Keratinocyte (primary cell): ENCODE data around the gene SLX4. TPM values are rescaled to one million over a fixed set of nuclear protein-coding genes. Genes with fewer than 3 reads are reported as not detected.

Experiments
- DNase-seq: peaks from one replicate; pipeline ENCODE4 v3.0.0-alpha.2; 2011; ENCODE audit warnings: low read depth, missing footprints, low spot score
- FAIRE-seq: peaks from 2 replicates; lab custom pipeline; 2011; peaks lifted over from hg19 to GRCh38; lab: Jason Lieb, UNC
- H2AFZ ChIP-seq: 2 replicates; pipeline ENCODE4 v1.6.0; 2012; ENCODE audit warnings: low read length, control low read depth, inconsistent platforms; ENCODE audit not compliant: control insufficient read depth
- H3K27ac ChIP-seq: 2 replicates; pipeline ENCODE4 v1.5.1; 2011; ENCODE audit warnings: low read length; ENCODE audit not compliant: control insufficient read depth, insufficient read depth
- H3K27me3 ChIP-seq: 3 replicates; pipeline ENCODE4 v1.6.0; 2011; ENCODE audit warnings: low read length; ENCODE audit not compliant: control insufficient read depth, insufficient read depth; ENCODE audit errors: extremely low read depth
- H3K36me3 ChIP-seq, 2 experiments: 2 replicates in 1 of 2; 3 replicates in 1 of 2; pipeline ENCODE4 v1.5.1; 2011; ENCODE audit warnings: low read length in 2 of 2, mild to moderate bottlenecking in 1 of 2; ENCODE audit not compliant: control insufficient read depth in 2 of 2, insufficient read depth in 2 of 2; ENCODE audit errors: extremely low read depth in 1 of 2
- H3K4me1 ChIP-seq: 3 replicates; pipeline ENCODE4 v1.5.1; 2011; ENCODE audit warnings: low read length; ENCODE audit not compliant: control insufficient read depth, insufficient read depth; ENCODE audit errors: extremely low read depth
- H3K4me2 ChIP-seq: 3 replicates; pipeline ENCODE4 v1.6.0; 2011; ENCODE audit warnings: low read depth, low read length; ENCODE audit not compliant: control insufficient read depth, insufficient read depth; ENCODE audit errors: extremely low read depth
- H3K4me3 ChIP-seq, 3 experiments: fragments of 200-600 bp in 1 of 3; sonication (generic) in 1 of 3; 2 replicates in 2 of 3; 3 replicates in 1 of 3; pipeline ENCODE4 v1.5.1; 2011 to 2016; ENCODE audit warnings: low read length in 3 of 3, mild to moderate bottlenecking in 3 of 3, control low read depth in 2 of 3, inconsistent platforms in 1 of 3, low read depth in 1 of 3, mixed read lengths in 1 of 3, mixed run types in 1 of 3, moderate library complexity in 1 of 3; ENCODE audit not compliant: control insufficient read depth in 2 of 3, insufficient read depth in 2 of 3; ENCODE audit errors: extremely low read depth in 1 of 3
- H3K79me2 ChIP-seq: 2 replicates; pipeline ENCODE4 v1.6.0; 2012; ENCODE audit warnings: low read length; ENCODE audit not compliant: control insufficient read depth, insufficient read depth
- H3K9ac ChIP-seq: 3 replicates; pipeline ENCODE4 v1.6.0; 2011; ENCODE audit warnings: low read length; ENCODE audit not compliant: control insufficient read depth, insufficient read depth; ENCODE audit errors: extremely low read depth
- H3K9me1 ChIP-seq: 3 replicates; pipeline ENCODE4 v1.6.0; 2011; ENCODE audit warnings: low read length; ENCODE audit not compliant: control insufficient read depth, insufficient read depth; ENCODE audit errors: extremely low read depth
- H3K9me3 ChIP-seq: 2 replicates; pipeline ENCODE4 v1.5.1; 2012; ENCODE audit warnings: low read depth, low read length; ENCODE audit not compliant: control insufficient read depth
- H4K20me1 ChIP-seq: 3 replicates; pipeline ENCODE4 v1.6.0; 2011; ENCODE audit warnings: low read length; ENCODE audit not compliant: control insufficient read depth, insufficient read depth; ENCODE audit errors: extremely low read depth
- CTCF ChIP-seq, 3 experiments: IDR thresholded peaks in 1 of 3; conservative IDR thresholded peaks in 1 of 3; optimal IDR thresholded peaks in 1 of 3; 2 replicates in 2 of 3; 3 replicates in 1 of 3; pipeline versions ENCODE3 to v1.5.1; 2011; ENCODE audit warnings: low read length in 3 of 3, mild to moderate bottlenecking in 3 of 3, moderate library complexity in 2 of 3, control low read depth in 1 of 3, inconsistent platforms in 1 of 3; ENCODE audit not compliant: insufficient read depth in 2 of 3; ENCODE audit errors: extremely low read depth in 1 of 3
- EZH2 ChIP-seq: IDR thresholded peaks from one replicate; pipeline ENCODE4 v1.6.1; 2012; ENCODE audit warnings: inconsistent platforms, mild to moderate bottlenecking, low read length, moderate library complexity
- dilution Hi-C: fragments of 300-500 bp; cut with MboI; formaldehyde crosslinking; loops from one replicate; pipeline ENCODE4 v1.7.0; 2020; ENCODE audit warnings: low sequenced_read_pairs; ENCODE audit not compliant: extremely low pct_ligation_motif_present
- polyA plus RNA-seq, 5 experiments: library from polyadenylated mRNA; depleted of rRNA in 3 of 5; stranded (reverse) in 3 of 5; stranded (forward) in 1 of 5; unstranded in 1 of 5; fragments of >200 nt; gene quantifications; 1 replicate in 1 of 5; 2 replicates in 3 of 5; 3 replicates in 1 of 5; pipeline versions ENCODE4 v1.2.1 to v1.2.3, GENCODE V29; 2011 to 2012; ENCODE audit warnings: missing spikeins in 2 of 5, low read depth in 1 of 5, low replicate concordance in 1 of 5

Gene SLX4
- polyA plus RNA-seq, 1 donor (not counting 4 experiments of a cell fraction or from before 2014, with no cell fraction given) = 2.0 TPM

GRCh38 chr16:3564889-3565141 is 46.6 kb downstream of the SLX4 start:
- H3K4me1 ChIP-seq = no peaks in the 10 kb centered on the region
- TF ChIP-seq CTCF (optimal IDR thresholded peaks at IDR 0.05 in 1 of 3, IDR thresholded peaks at IDR 0.05 in 1 of 3, conservative IDR thresholded peaks at IDR 0.05 in 1 of 3; ENCODE audit: extremely low read depth in 1 of 3, insufficient read depth in 2 of 3, low read length in 3 of 3) (no peak), EZH2 (no peak)
- dilution Hi-C loops = no loop called here
- no peak overlapping the region for H3K4me2 ChIP-seq
- no peak overlapping the region for H2AFZ ChIP-seq
- H3K36me3 ChIP-seq = no peaks in the 10 kb centered on the region
- FAIRE-seq (no peak), DNase-seq (no peak)
- H3K9me1 ChIP-seq = no peaks in the 10 kb centered on the region
- no peaks in the 10 kb centered on the region for H3K9me3 ChIP-seq
- H3K9ac ChIP-seq = no peak overlapping the region
- no peaks in the 10 kb centered on the region for H4K20me1 ChIP-seq
- H3K4me3 ChIP-seq = no peak overlapping the region
- no peak overlapping the region for H3K27ac ChIP-seq
- no peaks in the 10 kb centered on the region for H3K79me2 ChIP-seq
- no peaks in the 10 kb centered on the region for H3K27me3 ChIP-seq

- Histone ChIP-seq H2AFZ (no peak overlapping the region), H3K79me2 (no peaks in the 10 kb centered on the region), H3K4me2 (no peak overlapping the region), H3K9ac (no peak overlapping the region), H3K4me3 (no peak overlapping the region), H3K27me3 (no peaks in the 10 kb centered on the region), H3K9me1 (no peaks in the 10 kb centered on the region), H3K4me1 (no peaks in the 10 kb centered on the region), H3K9me3 (no peaks in the 10 kb centered on the region), H4K20me1 (no peaks in the 10 kb centered on the region), H3K36me3 (no peaks in the 10 kb centered on the region), H3K27ac (no peak overlapping the region)
- DNase-seq (no peak), FAIRE-seq (no peak)
- dilution Hi-C loops = no loop called here
- TF ChIP-seq EZH2 (no peak), CTCF (optimal IDR thresholded peaks at IDR 0.05 in 1 of 3, IDR thresholded peaks at IDR 0.05 in 1 of 3, conservative IDR thresholded peaks at IDR 0.05 in 1 of 3; ENCODE audit: extremely low read depth in 1 of 3, insufficient read depth in 2 of 3, low read length in 3 of 3) (no peak)
These were observed 47.1 kb downstream of the SLX4 start for GRCh38 chr16:3564130-3564888.
